Kidney capillary endothelial cell (primary cell): ENCODE data around the gene JAG2.

Experiments
- DNase-seq: peaks from one replicate; pipeline ENCODE4 v3.0.0-alpha.2; 2018; ENCODE audit warnings: low spot score

JAG2 gene

DNA sequence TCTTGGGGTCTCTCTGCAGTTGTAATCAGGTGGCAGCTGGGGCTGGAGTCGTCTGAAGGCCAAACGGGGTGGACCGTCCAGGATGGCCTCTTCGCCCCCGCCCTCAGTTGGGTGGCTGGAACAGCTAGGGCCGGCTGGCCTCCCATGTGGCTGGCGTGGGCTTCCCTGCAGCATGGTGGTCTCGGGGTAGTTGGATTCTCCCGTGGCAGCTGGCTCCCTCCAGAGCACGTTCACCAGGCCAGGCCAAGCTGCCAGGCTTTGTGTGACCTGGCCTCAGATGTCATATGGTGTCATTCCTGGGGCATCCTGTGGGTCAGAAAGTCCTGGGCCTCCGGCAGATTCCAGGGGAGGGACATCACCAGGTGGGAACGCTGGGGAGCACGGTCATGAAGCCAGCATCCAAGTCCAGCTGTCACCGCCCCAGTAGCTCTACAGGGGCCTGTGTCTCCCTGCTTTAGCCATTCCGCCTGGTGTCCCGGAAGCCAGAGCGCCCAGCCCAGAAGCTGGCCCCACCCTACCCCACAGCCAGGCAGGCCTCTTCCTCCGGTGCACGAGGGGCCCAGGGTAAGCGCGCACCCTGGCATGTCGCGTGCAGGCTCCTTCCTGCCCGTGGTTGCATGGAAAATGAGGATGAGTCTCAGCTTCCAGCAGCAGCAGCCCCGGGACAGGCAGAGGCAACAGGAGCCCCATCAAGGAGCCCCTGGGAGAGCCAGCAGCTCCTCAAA lies 13.9 kb upstream of the JAG2 start:
- DNase-seq = peak; percentile 37

DNA sequence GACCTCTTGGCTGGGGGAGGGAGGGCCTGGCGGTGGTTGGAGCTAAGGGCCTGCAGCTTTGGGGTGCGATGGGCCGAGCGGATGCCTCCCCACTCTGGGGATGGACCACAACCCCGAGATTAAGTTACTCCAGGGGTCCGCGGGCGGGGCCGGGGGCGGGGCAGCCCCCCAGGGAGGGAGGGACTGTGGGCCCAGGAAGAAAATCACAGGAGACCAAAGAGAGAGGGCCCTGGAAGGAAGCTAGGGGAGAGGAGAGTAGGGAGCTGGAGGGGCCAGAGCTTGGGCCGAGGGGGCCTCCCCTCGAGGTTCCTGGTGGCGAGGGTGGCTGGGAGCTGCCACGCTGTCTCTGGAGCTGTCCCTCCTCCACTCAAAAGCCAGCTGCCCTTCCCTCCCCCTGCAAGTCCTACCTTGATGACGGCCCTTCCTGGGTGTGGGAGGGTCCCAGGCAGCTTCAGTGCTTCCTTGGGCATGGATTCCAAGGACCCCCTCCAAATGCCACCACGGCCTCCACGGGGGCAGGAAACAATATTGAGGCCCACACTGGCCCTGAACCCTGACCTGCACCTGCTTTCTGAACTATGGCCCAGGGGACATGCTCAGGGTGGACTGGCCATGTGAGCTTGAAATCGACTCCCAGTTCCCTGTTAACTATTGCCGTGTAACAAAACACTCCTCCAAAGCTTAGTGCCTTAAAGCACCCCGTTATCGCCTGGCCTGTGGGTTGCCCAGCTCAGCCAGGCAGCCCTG lies 13.1 kb upstream of the JAG2 start:
- DNase-seq = no peak

DNA sequence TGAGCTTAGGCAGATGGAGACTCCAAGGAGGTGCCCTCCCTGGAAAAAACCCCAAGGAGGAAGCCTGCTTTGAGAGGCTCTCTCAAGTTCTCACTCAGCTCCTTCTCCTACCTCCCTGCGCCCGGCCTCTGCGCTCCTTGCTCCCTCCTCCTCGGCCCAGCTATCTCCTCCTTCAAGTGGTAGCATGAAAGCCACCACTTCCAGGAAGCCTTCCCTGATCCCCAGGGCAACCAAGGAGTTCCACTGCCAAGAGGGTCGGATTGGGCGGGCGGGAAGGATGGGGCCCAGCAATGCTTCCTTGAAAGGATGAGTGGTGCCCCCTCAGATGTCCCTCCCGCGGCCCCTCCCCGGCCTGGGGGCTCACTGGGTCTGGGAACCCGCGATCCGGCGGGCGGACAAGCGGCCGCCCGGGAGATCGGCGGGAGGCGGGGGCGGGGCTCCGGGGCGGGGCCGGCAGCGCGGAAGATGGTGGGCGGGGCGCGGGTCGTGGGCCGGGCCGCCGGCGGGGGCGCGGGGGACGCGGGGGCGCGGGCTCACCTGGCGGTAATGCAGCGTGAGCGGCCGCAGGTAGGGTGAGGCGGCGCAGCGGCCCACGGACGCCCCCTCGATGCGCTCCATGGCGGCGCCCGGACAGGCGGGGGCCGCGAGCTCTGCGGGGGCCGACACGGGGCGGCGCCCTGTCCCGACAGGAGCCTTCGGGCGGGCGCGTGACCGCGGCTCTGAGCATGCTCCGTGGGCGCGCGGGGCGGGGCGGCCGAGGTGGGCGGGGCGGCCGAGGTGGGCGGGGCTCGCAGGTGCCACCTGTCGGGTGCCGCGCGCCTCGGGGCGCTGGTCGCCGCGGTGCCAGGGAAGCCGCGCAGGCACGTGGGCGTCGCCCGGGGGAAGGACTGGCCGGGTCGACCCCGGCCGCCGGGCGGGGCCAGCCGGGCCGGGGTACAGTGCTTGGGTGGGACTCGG lies 12.3 kb upstream of the JAG2 start, which contains the start of gene NUDT14:
NUDT14 (minus strand) TSS at position 721 of the 957 bp plus-strand sequence; CDS start at position 618, 103 bp downstream.
- peak; percentile 33 for DNase-seq

DNA sequence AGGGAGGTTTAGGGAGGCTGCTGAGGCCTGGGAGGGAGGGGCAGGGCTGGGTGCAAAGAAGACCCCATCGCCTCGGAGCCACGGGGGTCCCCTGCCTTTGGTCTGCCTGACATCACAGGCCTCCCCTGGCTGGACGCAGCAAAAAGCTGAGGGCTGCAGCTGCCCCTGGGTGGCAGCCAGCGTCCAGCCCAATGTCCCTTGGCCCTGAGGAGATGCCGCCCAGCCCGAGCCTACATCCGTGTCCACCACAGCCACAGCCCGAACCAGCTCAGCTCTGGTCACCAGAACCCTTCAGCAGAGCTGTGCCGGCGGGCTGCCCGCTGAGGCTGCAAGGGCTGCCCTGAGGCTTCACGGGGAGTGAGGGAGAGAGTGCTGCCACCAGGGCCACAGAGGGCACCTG lies 10.6 kb upstream of the JAG2 start:
- no peak for DNase-seq

DNA sequence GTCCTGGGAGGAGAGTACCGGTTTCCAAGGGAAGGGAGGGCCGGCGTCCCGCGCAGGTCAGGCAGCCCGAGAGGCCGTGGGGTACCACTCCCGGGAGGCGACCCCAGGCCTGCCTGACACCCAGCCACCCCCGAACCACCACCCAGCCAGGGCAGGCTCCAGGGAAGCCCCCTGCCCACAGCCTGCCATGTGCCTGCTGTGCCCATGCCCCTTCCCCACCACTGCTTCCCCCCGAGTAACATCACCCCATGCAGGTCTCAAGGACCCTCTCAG lies 10.2 kb upstream of the JAG2 start:
- DNase-seq = no peak

DNA sequence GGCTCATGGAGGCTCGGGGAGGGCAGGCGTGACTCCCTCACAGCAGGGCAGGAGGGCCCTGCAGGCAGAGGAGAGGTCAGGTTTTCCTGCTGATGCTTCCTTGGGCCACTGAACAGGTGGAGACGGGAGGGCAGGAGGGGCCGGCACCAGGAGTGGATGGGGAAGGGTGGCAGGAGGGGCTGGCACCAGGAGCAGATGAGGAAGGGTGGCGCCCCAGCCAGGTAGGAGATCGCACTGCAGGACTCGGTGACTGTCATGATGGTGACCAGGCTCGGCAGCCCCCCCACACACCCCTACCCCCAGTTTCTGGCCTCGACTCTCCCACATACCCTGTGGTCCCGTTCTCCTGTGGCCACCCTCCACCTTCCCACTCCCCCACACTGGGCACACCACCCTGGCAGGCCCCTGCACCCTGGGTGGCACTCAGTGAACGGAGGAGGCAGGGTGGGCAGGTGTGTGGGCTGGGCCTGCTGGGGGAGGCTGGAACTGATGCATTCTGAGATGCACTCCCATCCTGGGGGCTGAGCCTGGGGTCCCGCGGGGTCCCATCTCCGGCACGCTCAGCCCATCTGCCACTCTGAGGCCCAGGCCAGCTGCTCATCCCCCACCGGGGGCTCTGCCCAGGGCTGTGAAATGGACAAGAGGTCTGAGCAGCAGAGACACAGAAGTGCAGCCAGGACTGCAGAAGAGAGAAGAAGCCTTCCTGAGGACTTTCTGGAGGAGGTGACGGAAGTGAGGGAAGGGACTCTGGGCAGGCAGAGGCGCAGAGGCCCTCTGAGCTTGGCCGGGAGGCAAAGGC lies 9.7 kb upstream of the JAG2 start:
- no peak for DNase-seq

DNA sequence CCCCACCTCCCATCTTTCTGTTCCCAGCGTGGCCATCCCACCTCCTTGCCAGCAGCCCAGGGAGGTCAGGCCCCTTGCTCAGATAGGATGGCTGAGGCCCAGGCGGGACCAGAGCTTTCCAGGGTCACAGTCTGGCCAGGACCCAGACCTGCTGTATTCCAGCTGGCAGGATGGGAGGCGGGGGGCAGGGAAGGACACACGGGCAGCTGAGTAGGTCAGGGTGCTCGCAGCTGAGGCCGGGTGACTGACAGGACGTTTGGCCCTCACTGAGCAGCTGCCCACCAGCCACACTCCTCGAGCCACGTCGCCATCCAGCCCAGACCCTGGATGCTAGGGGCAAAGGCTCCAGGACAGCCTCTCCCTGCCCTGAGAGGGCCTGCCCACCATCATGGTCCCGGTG lies 8.5 kb upstream of the JAG2 start:
- DNase-seq = no peak

DNA sequence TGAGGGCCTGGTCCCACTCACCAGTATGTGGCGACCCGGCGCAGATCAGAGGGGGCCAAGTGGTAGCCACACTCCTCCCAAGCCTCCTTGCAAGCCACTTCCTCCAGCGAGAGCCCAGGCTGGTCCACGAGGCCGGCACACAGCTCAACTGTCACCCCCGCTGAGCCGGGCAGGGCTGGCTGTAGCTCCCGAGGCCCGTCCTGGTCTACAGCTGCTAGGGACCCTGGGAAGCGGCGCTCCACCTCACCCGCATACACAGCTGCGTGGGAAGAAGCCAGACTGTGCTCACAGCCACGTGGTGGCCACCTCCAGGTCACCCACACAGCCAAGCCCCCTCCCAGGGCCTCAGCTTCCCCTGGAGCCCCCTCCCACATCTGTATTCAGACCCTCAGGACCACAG lies 7.9 kb upstream of the JAG2 start:
- no peak for DNase-seq

DNA sequence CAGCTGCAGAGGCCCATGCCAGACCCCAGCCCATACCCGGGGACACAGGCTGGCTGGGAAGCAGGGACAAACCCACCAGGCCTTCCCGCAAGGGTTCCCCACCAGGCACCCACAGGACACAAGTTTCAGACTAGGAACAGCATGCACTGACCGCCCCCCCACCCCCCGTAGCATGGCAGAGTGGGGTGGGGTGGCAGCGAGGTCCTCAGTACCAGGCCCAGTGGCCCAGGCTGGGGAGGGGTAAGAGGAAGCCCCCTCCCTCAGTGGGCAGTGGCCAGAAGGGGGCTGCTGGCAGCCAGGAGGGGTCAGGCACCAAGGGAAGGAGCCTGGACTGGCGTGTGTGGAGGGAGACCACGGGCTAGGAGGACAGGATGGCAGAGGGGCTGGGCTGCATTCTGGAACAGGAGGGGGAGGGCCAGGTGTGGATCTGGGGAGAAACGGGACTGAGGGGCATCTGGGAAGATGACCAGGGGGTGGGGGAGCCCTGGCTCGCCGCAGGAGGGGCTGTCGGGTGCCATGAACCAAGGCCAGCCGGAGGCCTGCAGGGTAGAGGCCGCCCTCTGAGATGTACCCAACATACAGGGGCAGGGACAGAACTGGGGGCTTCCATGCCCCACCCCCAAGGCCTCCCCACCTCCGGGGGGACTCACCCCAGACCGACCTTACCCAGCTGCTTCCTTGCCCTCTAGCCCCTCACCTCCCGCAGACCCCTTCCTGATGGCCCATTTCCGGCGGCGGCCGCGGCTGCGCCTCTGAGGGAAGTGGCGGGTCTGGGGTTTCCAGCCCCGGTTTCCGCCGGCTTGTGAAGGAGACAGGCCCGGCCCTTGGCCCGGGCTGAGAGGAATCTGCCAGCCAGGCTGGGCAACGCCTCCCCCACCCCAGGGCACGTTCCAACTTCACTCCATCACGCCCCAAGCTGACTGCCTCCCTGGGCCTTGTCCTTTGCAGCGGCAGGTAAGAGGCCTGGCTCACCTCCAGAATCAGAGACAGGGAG lies 5.6 kb upstream of the JAG2 start:
- peak; percentile 82 for DNase-seq

DNA sequence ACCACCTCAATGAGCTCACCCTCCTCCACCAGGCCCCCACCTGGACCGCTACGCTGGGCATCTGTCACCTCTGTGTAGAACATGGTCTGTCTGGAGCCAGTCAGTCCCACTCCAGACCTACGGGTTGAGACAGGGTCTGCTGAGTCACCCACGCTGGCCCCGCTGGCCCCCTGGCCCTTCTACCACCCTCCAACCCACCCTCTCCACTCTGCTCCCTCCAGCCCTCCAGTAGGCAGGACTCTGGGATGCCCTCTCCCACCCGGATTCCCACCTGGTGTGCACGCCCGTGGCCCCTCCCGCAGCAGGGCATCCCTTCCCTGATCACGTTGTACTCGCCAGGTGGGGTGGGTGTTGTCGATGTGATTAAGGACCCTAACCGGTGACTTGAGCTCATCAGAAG lies 4.6 kb upstream of the JAG2 start:
- DNase-seq = no peak

DNA sequence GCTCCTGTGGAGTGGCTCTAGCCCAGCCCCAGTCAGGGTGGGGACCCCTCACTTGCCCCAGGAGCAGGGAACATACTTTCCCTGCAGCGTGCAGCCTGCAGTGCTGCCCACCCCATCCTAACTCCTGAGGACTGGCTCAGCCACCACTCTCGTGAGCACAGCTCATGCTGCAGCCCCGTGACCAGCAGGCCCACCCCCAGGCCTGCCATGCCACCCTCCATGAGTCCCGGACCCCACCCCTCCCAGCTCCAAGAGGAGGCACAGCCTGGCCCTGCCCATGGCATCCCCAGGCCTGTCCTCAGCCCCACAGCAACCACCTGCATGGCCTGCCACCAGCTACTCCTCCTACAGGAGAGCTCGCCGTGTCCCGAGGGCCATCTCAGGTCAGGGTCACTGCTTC lies 3.9 kb upstream of the JAG2 start:
- no peak for DNase-seq

DNA sequence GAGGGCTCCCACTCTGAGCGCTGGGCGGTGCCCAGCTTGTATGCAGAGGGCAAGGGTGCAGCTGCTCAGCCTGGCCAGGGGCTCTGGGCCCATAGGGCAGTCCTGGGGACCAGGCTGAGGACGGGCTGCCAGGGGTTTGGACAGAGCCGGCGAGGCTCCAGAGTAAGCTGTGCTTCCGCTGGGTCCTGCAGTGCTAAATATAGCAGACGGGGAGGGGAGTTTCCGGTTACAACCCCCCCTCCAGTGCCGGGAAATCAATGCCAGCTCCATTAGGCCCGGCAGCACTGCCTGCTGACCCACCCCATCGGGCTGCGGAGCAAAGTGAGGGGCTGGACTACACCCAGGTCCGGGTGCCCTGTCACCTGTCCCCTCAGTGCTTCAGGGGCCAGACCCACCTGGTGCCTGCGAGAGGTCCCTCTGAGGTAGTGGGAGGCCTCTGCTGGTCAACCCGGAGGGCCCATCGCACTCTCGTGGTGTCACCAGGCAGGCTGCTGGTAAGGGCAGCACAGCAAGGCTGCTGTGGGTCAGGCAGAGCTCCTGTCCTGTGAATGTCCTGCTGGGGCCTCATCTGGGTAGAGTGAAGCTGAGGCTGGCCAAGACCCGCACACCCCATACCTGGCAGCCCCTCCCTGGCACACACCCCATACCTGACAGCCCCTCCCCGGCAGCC lies 2.6 kb upstream of the JAG2 start:
- no peak for DNase-seq

DNA sequence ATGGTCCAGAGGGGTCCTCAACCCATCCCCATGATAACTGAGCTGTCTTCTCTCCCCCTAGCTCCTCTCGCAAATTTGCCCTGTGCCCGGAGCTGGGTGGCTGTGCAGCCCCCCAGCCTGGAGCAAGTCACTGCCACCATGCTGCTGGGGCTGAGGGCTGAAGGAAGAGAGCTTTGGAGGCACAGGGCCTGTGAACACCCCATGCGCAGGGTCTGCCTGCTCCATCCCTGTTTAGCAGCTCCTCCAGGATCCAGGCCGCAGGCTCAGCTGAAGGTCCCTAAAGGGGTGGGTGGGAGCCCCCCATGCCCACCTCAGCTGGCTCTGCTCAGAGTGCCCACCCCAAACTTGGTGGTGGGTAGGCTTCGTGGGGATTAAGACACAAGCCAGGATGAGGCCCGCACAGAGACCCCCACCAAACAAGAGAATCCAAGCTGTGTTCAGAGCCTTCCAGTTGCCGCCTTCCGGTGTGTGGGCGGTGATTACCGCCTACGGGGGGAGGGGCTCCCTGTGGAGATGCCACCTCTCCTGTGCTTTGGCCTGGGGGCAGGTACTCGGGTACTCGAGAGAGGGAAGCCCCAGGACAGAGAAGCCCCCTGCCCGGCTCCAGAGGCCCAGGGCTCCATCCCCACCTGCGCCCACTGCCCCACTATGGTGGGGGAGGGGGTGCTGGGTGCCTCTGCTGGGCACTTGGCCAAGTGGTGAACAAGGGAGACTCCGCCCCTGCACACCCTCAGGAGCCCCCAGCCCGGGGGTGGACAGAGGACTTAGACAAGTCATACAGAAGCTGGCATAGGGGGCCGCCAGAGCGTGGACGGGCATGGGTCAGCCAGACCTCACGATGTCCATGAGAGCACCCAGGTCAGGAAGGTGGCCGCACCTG lies 1.4 kb upstream of the JAG2 start:
- no peak for DNase-seq

DNA sequence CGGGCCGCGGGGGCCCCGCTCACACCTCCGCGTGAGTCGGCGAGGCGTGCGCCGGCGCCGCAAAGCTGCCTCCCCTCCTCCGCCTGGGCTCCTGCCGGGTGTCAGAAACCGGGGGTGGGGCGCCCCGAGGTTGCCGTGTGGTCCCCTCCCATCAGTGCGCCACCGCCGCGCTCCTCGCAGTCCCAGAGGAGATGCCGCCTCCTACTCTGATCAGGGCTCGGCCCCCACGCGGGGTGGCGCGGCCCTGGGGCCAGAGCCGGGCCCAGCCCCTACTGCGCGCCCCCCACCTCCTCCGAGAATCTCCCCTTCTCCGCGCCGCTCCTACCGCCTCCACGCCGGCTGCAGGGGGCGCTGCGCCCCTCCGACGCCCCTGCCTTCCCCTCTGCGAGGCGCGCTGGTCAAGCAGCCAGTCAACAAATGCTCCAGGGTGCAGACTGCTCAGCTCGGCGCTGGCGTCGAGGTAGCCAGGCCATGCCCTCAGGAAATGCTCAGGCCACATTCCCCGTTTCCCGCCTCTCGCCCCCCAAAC lies 467 bp upstream of the JAG2 start:
- DNase-seq = peak; percentile 76

DNA sequence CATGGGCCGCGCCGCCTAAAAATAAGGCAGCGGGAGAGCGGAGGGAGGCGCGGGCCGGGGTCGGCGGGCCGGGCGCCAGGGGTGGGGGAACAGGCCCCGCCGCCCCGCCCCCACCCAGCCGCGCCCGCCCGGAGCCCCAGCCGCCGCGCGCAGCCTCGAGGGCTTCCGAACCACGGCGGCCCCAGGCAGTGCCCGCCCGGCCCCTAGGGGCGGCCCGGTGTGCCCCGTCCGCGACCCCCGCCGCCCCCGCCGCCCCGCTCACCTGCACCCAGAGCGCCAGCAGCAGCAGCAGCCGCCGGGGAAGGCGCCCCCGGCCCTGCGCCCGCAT lies 519 bp downstream of the JAG2 start:
- no peak for DNase-seq

DNA sequence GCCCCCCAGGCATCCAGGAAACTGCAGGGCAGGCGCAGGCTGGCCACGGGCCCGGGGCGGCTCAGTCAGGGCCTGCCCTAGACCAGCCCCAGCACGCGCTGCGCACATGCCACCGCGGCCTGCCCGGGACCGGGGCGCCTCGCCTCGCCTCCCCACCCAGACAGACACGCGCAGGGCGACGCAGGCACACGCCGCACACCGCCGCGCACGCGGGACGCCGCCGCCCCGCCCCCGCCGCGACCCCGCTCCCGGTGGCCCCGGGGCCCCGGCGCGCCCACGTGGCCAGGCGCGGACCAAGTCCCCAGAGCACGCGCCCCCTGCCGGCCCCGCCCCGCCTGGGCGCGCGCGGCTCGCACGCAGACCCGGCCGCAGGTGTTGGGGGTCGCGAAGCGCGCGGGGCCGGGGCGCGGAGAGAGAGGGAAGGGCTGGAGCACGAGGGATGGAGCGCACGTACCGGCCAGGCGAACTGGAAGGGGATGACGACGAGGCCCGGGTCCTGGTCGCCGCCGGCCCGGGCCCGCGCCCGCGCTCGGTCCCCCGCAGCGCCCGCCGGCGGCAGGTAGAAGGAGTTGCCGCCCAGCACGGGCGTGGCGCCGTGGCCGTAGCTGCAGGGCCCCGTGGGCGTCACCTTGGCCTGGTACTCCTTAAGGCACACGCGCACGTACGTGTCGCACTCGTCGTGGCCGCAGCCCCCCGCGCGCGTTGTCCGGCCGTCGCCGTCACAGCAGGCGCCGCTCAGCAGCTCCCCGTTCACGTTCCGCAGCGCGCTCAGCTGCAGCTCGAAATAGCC lies 1.1 kb downstream of the JAG2 start:
- no peak for DNase-seq

DNA sequence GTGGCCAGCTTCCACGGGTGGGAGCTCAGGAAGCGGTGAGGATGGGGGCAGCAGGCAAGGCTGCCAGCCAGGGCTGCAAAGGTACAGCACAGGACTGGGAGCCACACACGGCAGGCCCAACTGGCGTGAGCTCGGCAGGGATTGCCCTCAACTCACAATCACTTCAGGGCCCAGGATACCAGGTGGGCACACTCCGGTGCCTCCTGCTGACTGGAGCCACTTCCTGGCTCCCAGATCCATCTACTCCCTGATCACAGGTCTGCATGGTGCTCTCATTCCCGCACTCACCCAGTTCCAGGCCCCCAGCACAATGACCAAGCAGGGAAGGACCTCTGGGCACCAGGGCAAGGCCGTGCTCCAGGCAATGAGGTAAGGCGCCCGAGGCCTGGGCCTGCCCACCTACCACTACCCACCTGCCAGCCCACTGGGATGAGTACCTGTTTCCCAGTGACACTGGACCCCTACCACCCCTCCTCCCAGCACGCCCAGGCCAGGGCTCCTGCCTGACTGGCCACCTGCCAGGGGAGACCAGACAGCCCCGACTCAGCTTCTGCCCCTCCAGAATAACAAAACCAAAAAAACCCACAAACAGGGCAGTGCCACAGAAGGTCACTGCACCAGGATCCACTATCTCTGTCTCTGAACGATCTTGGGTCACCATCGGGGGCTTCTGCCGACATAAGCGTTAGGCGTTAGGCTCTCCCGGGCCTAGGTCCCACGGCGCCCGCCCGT lies 1.8 kb downstream of the JAG2 start:
- DNase-seq = no peak
